ENCODE measurements around the gene TCF3.

TCF3 gene

DNA sequence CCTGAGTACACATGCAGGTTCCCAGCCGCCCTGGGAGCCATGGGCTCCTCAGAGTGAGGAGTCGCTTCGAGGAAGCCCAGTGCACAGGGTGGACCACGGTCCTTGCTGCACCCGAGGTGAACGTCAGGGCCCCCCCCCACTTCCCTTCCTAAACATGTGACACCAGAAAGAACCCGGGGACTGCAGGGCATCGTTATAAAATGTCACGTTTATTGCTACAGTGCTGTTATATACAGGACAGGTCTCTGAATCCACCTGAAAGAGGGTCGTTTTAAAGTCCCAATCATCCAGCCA, 43.4 kb downstream of the TCF3 start:
- no peak for DNase-seq

DNA sequence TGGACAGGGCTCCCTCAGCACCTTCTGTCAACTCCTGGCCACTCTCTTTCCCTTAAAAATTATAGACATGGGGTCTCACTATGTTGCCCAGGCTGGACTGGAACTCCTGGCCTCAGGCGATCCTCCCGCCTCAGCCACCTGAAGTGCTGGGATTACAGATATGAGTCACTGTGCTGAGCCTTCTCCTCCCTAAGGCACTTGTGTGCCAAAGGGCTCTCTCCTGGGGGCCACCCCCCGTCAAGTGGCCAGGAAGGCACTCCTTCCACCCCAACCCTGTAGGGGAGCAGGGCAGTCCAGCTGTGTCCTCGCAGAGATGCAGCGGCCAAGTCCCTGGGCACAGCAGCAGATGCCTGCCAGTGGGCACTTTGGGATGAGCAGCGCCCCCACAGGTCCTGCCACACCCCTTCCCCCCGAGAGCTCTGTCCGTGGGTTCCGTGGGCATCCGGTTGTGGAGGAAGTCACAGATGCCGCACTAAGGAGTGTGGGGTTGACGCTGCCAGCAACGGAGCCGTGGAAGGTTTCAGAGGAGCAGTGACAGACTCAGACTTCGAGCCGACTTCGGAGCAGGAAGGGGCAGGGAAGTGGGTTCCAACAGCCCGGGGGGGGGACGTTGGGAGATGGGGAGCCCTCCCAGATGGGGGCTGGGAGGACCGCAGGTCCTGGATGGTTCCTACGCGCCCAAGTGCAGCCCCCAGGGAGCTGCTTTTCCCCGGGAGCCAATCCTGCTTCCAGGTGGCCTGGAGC, 43.9 kb downstream of the TCF3 start:
- DNase-seq = no peak

DNA sequence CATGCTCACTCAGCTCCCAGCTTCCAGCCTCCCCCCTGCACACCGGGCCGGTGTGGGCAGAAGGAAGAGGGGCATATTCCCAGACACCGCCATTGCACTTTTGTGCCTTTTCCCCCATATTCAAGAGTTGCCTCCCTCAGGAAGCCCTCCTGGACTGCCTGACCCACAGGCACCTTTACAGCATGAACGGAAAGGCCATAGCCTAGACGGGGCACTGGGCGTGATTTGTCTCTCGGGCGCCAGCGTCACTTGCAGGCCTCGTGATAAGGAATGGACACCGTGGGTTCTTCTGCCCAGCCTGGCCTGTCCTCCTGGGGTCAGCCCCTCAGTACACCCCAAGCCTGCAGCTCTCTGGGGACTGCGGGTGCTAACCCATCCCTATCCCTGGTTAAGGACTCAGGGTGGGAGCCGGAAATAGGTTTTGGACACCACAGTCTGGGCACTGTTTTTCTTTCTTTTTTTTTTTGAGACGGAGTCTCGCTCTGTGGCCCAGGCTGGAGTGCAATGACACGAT, 46.2 kb downstream of the TCF3 start:
- no peak for DNase-seq

DNA sequence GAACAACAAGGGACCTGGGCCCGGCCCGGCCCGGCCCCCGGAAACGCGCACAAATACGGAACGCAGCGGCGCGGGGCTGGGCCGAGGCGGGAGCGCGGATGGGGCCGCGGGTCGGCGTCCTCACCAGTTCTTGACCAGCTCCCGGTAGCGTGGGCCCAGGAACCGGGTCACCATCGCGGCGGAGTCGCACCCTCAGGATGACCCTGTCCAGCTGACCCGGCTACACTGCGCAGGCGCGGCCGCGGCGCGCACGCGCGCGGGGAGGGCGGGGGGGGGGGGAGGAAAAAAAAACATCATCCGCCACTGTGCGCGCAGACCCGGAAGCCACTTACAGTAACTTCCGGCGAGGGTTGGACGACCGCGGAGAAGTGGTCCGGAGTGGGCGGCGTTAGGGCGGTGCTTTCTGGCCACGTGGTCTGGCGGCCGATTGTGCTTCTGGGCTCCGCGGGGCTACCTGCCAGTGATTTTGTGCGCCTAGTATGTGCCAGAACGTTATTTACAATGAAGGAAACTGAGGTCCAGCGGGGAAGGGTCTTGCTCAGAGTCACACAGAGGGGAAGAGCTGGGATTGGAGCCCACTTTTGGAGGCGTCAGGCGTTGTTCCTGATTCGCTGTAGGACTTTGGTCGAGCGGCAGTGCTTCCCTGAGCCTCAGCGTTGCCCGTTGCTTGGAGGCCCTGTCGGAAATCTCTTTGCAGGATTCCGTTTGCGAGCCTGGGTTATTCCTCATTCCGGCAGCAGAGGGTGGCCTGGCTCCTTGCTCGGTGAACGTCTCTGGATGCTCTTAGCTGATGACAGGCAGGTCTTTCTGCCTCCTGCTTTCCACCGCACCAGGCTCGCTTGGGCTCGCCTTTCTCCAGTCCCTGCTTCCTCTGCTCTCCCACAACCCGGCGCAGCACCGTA, 46.9 kb downstream of the TCF3 start, which contains the start of gene UQCR11:
TSS of gene UQCR11 (minus strand) at position 227 of the 902 bp plus-strand sequence. CDS start at position 174, 53 bp downstream.
- peak; percentile 94 for DNase-seq

DNA sequence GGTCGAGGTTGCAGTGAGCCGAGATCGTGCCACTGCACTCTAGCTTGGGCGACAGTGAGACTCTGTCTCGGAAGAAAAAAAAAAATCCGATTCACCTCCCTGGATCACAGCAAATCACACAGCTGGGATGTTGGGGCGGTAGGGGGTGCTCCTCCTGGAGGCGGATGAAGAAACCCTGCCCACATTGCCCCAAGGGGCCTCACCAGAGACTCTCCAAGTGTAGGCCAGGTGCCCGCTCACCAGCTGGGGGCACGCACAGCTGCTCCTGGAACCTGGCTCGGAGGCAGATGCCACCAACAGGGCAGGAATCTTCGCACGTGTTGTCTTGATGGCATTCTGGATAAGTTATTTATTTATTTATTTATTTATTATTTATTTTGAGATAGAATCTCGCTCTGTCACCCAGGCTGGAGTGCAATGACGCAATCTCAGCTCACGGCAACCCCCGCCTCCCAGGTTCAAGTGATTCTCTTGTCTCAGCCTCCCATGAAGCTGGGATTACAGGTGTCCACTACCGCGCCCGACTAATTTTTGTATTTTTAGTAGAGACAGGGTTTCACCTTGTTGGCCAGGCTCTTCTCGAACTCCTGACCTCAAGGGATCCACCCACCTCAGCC, 50.2 kb downstream of the TCF3 start:
- no peak for DNase-seq

DNA sequence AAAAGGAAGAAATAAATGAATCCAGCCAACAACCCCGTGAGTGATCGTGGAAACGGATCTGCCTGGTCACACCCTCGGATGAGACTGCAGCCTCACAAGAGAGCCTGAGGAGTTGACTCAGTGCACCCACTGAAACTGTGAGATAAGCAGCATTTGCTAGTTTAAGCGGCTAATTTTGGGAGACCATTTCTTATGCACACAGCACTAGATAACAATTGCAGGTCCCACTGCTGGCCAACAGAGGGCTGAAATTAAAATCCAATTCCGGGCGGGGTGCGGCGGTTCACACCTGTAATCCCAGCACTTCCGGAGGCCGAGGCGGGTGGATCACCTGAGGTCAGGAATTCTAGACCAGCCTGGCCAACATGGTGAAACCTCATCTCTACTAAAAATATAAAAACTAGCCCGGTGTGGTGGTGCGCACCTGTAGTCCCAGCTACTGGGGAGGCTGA, 50.8 kb downstream of the TCF3 start:
- DNase-seq = no peak

DNA sequence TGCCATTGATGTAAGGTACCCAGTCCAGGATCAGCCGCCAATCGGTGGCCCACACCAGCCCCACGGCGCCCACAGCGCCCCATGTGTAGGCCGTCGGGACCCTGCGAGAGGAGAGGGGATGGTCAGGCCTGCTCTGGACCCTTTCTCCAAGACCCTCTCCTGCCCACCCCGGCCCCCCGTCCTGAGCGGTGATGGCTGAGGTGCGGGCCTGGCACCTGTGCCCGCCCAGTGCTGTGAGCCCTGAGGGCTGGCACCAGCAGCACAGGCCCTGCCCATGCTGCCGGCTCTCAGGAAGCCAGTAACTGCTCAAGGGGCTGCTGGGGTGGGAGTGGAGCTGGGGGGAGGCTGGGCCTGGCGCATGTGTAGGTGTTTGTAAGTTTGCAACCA, 53.0 kb downstream of the TCF3 start:
- no peak for DNase-seq

DNA sequence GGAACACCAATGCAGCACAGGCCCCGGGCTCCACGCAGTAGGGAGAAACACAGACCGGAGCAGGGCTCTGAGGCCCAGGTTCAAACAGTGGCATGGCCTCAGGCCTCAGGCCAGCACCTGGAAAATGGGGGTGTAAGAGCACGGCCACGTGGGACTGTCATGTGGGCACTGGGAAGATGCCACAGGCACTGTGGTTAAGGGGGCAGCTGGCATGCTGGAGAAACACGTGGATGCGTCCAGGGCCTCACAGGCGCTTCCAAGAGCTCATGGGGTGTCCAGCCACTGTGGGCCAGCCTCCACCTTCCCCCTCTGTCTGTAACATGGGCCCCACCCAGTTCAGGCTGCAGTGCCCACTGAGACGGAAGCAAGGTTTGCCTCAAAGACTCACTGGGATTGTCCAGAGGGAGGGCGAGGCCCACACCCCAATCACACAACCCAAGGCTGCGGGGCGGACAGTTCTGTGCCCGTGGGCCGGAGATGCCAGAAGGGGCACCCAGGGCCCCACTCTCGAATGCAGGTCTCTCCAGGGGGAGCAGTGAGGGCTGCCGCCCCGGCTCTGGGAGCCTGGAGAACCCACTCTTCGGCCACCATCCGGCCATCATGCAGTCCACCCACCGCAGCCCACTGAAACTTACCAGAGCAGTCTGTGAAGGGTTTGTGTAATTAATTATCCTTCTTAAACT, 53.5 kb downstream of the TCF3 start:
- DNase-seq = no peak

DNA sequence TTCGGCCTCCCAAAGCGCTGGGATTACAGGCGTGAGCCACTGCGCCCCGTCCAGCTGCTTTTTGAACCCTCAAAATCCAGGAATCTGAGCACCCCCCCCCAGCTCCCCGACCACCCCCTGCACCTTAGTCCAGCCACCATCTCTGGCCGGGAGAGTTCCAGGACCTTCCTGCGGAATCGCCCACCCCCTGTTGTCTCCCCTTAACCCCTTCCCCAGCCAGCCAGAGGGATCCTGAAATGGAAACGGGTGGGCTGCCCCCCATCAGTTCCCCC, 59.0 kb downstream of the TCF3 start:
- DNase-seq = no peak

DNA sequence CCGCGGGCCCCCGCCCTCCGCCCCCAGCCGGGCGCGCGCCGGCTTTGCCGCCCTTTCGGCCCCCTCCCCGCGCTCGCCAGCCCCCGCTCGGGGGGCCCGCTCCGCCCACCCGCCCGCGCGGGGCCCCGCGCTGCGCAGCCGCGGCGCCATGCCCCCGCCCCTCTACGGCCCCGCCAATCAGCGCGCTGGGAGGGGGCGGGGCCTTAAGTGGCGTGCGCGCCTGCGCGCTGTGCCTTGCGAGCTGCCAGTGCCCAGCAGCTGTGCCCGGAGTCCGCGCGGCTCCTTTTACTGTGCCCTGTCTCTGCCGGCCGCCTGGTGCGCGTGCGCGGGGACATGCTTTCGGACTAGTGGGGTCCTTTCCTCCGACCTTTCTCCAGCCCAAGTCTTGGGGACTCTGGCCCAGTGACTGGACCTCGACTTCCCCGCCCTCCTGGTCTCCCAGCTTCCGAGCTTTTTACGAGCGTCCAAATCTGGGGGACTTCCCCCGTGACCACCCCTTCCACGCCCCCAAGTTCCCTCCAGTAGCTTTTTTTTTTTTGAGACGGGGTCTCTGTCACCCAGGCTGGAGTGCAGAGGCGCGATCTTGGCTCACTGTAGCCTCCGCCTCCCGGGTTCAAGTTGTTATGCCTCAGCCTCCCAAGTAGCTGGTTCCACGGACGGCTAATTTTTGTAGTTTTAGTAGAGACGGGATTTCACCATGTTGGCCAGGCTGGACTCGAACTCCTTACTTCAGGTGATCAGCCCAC, 59.5 kb downstream of the TCF3 start, which contains the start of gene MBD3:
TSS of gene MBD3 (minus strand) at position 111 of the 746 bp plus-strand sequence. CDS start 234 bp downstream, outside the sequence.
- peak; percentile 91 for DNase-seq

DNA sequence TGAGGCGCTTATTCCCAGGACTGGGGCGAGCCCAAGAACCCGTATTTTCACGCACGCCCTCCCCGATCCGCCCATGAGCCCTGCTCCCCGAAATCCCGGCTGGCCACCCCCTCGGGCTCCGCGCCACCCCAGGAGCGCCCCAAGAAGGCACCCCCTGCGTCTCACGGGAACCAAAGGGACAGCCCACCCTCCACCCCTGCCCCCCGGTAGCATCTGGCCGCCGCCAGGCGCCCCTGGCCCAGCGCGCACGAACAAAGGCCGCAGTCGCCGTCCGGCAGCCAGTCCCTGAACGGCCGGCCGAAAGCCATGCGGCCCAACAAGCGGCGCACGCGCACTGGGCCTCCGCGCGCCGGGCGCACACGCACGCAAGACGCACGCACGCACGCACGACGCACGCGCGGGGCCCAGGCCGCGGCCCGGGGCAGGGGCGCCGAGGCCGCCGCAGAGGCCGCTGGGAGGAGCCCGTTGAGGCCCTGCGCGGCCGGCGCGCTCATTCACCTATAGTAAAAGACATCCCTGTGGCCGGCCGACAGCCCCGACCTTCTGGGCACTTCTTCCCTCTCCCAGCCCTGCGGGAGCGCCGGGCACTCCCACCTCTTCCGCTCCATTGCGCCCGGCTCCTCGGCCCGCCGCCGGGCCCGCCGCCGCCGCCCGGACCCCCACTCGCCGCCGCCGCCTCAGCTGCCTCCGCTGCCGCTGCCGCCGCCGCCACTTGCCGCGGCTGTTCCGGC, 60.2 kb downstream of the TCF3 start:
- DNase-seq = peak; percentile 88

DNA sequence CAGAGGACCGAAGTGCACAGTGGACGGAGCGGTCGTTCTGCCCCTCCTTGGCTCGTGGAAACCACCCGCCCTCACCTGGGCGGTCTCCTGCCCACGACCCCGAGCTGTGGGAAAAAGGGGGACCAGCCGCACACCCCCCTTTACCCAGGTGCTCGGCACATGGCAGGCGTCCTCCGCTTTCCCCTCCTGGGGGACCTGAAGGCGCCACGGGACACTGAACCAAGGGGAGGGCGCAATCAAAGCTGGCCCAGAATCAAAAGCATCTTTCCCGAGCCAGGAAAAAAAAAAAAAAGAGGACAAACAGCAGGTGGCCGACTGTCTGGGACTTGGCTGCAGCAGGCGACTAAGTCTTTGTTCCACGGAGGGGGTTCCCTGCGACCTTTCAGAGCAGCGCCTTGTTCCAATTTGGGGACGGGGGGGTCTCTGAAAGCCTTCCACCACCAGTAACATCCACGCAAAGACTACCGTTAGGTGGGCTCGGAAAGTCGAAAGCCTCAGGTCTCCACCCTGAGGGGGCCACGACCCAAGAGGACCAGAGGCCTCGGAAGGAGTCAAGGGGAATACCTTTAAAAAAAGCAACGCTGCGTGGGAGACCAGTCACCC, 60.9 kb downstream of the TCF3 start:
- DNase-seq = no peak

DNA sequence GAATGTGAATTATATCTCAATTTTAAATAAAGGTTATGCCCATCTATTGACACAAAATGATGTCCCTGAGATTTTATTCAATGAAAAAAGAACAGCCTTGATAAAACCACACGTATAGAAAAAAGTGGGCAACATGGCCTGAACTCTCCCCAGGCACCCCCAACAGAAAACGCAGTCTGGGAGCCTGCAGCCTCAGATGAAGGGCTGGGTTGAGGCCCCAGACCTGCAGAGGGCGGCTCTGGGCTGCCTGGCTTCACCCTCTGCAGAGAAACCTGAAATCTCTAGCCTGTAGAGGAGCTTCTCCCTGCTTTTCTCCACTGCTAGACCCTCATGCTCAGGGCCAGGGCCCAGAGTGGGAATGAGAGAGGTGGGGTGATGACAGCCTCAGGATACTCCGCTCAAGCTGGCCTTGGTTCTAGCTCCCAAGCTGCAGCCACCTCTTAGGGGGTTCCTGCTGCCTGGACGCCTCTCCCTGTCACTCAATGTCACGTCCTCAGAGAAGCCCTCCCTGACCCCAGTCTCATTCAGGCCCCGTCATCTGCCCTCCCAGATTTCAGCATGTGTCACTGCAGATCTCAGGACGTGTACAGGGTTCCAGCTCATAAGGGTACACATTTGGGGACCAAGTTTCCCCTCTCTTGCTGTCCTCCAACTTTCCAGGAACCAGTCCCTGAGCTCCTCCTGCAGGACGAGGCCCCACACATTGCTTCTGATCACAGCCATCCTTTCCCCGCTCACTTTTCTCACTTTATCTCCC, 61.6 kb downstream of the TCF3 start:
- no peak for DNase-seq

DNA sequence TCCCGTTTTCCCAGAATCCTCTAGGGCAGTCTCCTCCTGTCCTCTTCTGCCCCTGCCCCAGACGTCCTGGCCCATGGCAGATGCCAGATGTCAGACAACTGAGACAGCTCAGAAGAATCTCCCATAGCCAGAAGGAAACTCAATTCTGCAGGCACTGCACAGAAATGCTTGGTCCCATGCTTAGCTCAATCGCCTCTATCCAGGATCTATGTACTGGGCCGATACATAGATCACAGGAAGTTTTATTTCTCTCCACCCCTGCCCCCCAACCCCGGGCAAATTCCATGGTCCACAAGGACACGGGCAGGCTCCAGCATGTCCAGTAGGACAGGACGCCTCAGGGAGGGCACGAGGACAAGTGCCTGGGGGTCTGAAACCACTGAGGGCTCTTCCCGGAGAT, 64.5 kb downstream of the TCF3 start:
- DNase-seq = no peak

DNA sequence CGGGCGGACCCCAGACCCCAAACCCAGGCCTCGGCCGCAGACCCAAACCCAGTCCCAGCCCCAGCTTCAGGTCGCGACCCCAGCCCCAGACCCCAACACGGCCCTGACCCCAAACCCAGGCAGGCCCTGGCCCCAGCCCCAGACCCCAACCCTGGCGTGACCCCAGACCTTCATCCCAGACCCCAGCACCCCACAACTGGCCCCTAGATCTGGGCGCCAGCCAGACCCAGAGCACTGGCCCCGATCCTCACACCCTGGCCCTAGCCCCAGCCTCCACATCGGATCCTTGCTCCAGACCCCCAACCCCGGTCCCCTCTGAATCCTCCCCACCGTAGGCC, 67.2 kb downstream of the TCF3 start:
- no peak for DNase-seq

DNA sequence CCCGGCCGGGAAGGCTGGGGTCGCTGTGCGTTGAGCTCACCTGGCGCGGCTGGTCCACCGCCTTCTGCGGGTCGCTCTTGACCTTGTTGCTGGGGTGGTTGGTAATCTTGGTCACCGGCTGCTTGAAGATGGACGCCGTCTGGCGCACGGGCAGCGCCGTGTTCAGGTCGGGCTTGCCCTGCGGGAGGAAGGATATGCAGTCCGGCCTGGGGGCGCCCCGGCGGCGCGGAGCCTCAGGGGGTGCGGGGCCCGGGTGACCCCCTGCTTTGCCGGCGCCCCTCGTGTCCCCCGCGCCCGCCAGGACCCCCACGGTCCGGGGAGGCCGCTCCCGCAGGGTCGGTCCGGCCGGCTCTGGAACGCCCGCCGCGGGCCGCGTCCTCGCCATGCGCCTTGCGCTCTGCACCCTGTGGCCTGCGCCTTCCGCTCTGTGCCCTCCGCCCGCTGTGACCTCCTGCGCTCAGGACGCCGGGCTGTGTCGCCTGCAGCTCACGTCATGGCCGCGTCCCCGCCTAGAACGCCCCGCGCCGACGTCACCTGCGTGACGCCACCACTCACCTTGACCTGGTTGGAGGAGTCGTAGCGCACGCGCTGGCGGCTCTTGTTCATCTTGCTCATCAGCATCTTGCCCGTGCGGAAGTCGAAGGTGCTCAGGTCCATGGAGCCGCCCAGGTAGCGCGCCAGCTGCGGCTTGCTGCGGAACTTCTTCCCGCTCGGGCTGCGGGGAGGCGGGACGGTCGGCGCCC, 67.7 kb downstream of the TCF3 start:
- no peak for DNase-seq

DNA sequence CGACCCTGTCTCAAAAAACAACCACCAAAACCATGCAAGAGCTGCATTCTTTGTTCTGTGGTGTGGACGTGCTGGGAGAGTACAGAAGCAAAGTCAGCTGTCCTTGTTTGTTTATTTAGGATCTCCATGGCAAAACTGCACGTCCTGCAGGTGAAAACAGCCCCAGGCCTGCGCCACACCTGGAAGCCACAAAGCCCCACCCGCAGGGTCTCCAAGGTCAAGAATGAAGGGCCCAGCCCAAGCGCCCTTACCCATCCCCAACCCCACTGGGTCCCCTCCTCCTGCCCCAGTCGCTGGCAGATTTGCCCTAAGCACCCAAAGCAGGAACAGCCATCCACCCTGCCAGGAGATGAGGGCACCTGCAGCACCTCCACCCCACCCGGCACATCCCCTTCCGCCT, 70.2 kb downstream of the TCF3 start:
- DNase-seq = no peak

DNA sequence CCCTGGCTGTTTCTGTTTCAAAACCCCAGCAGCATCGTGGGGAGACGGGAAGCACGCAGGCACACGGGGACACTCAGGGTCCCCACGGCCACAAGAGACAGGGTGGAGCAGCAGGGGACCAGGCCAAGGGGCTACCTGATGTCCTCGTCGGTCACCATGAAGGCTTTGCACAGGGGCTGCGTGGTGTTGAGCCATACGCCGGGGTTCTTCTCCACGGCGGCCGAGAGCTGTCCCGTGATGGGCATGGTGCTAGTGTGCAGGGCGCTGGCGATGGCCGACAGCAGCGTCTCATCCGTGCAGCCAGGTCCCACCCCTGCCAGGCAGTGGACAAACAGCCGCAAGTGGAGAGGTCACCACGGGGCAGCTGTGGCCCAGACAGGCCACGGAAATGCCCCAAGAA, 71.5 kb downstream of the TCF3 start:
- no peak for DNase-seq

DNA sequence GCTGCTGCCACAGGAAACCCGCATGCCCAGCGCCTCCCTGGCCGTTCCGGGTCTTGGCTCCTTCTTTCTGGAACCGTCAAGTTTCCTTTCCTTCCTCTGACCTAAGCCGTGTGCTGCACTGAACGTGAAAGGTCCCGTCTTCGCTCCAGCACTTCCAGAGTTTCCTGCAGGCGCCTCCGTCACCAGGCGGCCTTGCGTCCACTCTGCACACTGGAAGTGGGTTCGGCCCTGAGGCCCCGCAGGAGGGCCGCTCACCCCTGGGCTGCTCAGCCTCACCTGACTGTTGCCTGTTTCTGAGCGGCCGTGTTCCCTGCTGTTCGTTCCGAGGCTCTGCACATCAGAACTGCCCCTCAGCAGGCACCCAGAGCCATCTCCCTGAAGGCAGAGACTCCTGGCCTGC, 72.0 kb downstream of the TCF3 start:
- no peak for DNase-seq

DNA sequence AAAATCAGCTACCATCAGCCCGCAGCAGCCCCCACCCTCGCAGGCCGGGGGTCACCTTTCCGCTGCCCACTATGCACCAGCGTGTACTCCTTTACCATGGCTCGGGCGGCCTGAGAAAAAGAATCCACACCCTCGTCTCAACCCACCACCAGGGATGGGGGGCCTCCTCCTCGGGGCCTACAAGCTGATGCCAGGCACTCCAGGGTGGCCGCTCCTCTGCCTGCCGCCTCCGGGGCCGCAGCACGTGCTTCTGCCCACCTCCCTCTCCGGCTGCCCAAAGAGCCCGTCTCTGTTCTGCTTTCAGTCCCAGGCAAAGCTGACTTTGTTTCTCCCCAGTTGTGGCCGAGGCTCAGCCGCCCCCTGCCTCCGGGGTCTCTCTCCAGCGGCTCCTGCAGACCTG, 73.2 kb downstream of the TCF3 start:
- no peak for DNase-seq

All from CD4-positive, alpha-beta T cell treated with Interleukin-15 for 1 hour (primary cell).